ENCODE measurements around the gene TBC1D9B.

TBC1D9B gene

DNA sequence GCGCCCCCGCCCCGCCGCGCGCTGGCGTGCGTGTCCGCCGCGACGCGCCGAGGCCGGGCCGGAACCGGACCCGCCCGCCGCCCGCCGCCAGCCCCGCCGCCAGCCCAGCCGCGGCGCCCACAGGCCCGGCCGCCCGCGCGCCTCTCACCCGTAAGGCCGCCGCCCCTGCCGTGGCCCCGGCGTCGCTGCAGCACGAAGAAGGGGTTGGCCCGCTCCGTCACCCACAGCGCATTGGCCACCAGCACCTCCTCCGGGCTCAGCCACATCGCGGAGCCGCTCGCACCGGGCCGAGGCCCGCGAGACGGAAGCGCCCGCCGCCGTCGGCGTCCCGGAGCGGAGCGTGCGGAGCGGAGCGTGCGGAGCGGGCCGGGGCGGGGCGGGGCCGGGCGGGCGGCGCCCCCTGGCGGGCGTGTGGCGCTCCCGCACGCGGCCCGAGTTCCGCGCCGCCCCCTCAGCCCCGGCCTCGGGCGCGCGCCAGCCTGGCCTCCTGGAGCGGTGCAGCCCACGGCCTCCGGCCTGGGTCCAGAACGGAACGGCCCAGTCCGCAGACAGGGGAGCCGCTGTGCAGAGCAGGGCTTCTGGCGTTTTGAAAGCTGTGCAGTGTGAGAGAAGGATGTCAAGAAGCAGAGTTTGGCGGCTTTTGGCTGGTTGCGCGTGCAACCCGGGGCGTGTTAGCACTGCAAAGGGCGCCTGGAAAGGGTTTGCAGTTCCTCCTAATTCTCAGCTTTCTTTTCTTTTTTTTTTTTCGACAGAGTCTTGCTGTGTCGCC lies at the start of gene TBC1D9B:
Gene TBC1D9B, minus strand, starts transcription at position 342 of the 769 bp plus-strand sequence. Its CDS starts 76 bp downstream, at position 266.
- DNase-seq: peak; percentile 35

GRCh38 chr5:179955630-179956029 lies 47.9 kb upstream of the TBC1D9B start:
- no peak for DNase-seq

DNA sequence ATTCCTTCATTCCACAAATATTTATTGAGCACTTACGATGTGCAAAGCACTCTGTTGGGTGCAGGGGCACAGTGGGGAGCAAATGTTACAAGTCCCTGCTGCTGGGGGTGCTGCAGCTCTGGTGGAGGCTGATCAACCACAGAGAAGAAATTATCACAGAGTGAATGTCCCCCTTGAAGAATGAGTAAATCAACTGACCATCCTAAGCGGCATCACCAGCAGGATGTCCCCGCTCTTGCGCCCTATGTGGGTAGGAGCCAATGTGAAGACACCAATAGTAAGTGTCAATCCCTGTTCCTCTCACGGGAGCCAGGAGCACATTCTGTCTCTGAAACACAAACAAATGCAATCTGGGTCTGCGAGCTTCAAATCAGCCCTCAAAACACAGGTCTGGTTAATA lies 47.4 kb upstream of the TBC1D9B start:
- DNase-seq: no peak

DNA sequence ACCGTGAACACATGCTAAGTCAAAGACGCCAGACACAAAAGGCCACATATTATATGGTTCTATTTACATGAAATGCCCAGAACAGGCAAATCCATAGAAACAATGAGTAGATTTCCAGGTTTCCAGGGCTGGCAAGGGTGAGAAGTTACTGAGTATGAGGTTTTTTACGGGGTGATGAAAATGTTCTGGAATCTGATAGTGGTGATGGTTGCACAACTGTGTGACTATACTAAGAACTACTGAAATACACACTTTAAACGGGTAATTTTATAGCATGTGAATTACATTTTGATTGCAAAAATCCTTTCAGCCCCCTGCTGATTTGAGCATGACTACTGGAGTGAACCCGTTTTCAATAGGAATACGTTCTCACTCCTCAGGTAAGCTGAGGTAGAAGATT lies 46.7 kb upstream of the TBC1D9B start:
- DNase-seq: no peak

GRCh38 chr5:179953987-179954386 lies 46.3 kb upstream of the TBC1D9B start:
- DNase-seq: no peak

DNA sequence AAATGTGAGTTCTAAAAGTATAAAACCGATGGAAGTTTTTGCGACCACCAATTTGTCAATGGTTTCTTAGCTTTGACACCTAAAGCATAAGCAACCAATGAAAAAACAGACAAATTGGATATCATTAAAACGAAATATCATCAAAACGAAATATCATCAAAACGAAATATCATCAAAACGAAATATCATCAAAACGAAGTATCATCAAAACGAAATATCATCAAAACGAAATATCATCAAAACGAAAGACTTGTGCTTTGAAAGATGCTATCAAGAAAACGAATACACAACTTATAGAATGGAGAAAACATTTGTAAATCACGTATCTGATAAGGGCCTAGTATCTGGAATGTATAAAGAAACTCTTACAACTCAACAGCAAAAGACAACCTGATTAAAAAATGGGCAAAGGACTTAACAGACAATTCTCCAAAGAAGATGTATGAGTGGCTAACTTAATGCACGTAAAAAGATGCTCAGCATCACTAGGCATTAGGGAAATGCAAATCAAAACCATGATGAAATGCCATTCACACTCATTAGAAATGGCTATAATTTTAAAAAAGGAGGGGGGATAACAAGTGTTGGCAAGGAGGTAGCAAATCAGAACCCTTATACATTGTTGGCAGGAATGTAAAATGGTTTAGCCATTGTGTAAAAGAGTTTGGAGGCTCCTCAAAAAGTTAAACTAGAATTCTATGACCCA lies 29.4 kb upstream of the TBC1D9B start:
- DNase-seq: no peak

DNA sequence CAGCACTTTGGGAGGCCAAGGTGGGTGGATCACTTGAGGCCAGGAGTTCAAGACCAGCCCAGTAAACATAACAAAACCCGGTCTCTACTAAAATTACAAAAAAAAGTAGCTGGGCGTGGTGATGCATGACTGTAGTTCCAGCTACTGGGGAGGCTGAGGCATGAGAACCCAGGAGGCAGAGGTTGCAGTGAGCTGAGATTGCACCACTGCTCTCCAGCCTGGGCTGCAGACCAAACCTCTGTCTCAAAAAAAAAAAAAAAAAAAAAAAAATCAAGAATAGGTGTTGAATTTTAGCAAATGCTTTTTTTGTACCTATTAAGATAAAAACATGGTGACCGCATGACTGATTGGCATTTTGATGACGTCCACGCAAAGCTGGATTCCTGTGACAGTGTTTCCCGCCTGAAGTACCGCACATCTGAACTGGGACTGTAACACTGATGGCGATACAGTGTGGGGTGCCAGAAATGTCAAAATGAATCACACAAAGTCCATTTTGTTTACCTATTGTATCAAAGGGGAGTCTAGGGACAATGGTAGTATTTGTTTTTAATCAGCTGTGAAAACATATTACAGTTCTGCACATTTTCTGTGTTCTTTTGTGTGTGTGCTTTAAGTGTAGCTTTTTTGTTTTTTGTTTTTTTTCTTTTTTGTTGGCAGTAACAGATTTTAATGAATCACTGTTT lies 23.2 kb upstream of the TBC1D9B start:
- DNase-seq: no peak

- DNase-seq: no peak
Measured at GRCh38 chr5:179927824-179928223, 20.1 kb upstream of the TBC1D9B start.

DNA sequence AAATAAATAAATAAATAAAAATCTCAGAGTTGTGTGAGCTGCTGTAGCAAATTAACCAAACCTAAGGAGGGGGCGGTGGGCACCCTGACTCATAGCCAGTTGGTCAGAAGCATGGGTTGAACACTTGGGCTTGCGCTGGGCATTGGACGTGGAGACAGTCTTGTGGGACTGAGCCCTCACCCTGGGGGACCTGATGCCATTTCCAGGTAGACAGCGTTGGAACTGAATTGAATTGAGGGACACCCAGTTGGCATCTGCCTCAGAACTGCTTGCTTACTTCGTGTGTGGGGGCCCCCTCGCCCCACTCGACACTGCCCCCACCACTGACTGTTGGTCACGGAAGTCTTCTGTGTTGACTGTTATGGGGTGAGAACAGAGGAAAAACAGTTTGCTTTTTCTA lies 19.0 kb upstream of the TBC1D9B start:
- no peak for DNase-seq

DNA sequence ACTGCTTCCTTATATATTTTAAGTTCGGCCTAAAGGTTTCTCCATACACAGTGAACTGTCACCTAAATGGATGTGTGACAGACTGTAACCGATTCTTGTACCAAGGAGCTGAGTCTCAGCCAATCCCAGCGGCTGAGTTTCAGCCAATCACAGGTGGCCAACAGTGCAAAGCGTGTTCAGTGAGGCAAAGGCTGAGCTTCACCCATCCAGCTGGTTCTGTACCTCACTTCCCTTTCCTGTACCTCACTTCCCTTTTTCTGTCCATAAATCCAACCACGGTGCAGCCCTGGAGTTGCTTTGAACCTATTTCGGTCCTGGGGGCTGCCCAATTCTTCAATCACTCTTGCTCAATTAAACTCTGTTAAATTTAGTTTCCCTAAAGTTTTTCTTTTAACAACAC lies 15.7 kb upstream of the TBC1D9B start:
- no peak for DNase-seq

- DNase-seq: no peak
Measured at GRCh38 chr5:179920175-179920574, 12.5 kb upstream of the TBC1D9B start.

- DNase-seq: no peak
Measured at GRCh38 chr5:179919487-179920060, 11.9 kb upstream of the TBC1D9B start.

- no peak for DNase-seq
Measured at GRCh38 chr5:179918742-179919486, 11.2 kb upstream of the TBC1D9B start.

DNA sequence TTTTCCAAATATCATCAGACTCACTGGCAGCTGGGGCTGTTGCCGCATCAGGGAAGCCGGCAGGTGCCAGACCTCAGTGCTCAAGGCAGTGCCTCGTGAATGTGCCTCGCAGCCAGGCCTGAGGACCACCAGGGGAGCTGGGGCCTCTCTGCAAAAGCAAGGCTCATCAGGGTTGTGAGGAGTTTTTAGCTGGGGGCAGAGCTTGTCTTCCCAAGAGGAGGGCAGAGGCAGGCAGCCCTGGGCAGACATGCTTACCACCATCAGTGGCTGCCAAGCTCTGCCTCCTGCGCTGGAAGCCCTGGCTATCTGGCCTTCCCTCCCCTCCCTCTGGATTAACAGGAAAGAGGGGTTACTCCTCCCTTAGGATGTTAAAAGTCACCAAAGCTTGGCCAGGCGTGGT lies 8.8 kb upstream of the TBC1D9B start:
- DNase-seq: no peak

DNA sequence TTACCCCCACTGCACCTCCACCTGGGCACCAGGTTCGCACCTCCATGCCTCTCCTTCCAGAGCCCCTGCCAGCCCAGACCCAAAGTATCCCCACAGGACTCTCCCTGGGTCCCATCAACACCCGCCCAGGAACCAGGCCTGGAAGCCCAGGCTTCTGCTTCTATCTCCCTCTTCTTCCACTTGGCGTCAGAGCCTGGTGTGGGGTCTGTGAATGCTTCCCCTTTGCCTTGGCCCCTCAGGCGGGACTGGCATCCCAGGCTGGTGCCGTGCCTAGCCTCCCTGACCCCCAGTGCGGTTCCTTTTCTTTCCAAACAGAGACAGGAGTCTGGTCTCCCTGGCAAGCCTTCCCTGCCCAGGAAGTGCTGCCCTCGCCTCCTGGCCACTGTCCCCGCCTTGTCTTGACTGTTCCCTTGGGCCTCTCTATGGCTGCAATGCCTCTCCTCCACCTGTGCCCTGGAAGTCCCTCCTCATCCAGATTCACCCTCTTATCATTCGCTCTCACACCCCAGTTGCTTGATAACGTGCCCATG lies 7.8 kb upstream of the TBC1D9B start:
- no peak for DNase-seq

GRCh38 chr5:179914032-179914755 lies 6.5 kb upstream of the TBC1D9B start:
- DNase-seq: no peak

GRCh38 chr5:179913461-179913860 lies 5.8 kb upstream of the TBC1D9B start:
- DNase-seq: no peak

DNA sequence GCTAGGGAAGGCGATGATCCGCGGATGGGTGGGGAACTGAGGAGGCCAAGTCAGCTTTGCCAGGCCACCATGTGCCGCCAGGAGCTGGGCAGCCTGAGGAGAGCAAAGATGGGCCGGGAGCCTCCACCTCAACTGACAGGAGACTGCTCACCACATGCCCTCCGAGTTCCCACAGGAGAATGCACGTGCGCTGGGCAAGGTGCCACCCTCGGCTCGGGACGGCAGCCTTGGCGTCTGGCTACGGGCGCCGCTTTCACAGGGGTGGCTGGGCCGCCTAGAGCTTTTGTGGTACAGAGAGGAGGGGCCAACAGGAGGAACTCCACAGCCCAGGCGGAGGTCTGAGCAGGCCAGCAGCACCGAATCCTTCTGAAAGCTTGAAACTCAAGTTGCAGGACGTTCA lies 5.3 kb upstream of the TBC1D9B start:
- no peak for DNase-seq

DNA sequence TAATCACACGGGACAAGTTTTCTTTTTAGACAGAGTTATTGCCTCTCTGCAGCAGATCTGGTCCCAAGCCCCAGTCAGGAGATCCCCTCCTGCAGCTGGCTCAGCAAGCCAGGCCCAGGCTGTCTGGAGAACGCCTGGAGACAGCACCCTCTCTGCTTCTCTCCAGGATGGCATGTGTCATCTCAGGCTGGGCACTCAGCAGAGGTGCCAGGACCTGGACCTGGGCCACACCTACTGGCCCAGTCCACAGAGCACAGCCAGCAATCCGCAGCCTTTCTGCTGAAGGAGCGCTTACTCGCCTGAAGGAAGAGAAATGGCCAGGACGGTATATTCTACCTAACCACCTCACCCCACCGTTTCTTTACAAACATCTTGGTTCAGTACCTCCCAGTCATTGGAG lies 4.7 kb upstream of the TBC1D9B start:
- no peak for DNase-seq

DNA sequence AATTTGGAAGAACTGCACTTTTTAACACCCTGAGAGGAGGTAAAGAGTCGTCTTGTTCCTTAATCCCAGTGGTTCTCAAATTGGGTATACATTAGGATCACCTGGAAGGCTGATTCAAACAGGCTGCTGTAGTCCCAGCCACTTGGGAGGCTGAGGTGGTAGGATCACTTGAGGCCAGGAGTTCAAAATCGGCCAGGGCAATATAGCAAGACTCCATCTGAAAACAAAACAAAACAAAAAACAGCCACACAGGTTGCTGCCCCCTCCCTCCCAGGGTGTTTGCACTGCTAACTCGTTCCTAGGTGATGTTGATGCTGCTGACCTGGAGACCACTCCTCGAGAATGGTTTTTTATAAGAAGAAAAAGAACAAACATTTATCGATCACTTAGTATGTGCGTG lies 1.5 kb upstream of the TBC1D9B start:
- DNase-seq: no peak

GRCh38 chr5:179908528-179908927 lies 831 bp upstream of the TBC1D9B start:
- DNase-seq: no peak
